Omental fat pad (tissue), 4 donors: ENCODE data around the gene MRPL1. TPM values are rescaled to one million over a fixed set of nuclear protein-coding genes. Genes with fewer than 3 reads are reported as not detected.

Experiments used
- ATAC-seq: fragments of 150-250 bp; one replicate; pipeline ENCODE4 v1.9.1; 2016; ENCODE audit warnings: mild to moderate bottlenecking, moderate library complexity; ENCODE audit not compliant: low FRiP score
- DNase-seq: peaks from one replicate; pipeline ENCODE4 v3.0.0-alpha.2; 2019; ENCODE audit warnings: low spot score
- total RNA-seq, 4 donors: library from RNA; depleted of rRNA; stranded (reverse); fragments of >200 nt; gene quantifications; one replicate each; pipeline ENCODE4 v1.1.0, GENCODE V29; 2016
- TF ChIP-seq, protein P1 (sequence below), 3 donors: fragments of 450-650 bp; IDR thresholded peaks; one replicate each; pipeline ENCODE4 v1.5.1; 2016 to 2017; ENCODE audit warnings: antibody characterized with exemption in 3 of 3, mild to moderate bottlenecking in 3 of 3, moderate library complexity in 2 of 3

MRPL1 gene
- total RNA-seq, 4 donors from 2014 or later: 17.1 to 20.5 (median 18.7) TPM

GRCh38 chr4:77913348-77913747 lies 50.7 kb downstream of the MRPL1 start:
- ATAC-seq (no peak), DNase-seq (no peak)
- TF ChIP-seq, protein P1, sequence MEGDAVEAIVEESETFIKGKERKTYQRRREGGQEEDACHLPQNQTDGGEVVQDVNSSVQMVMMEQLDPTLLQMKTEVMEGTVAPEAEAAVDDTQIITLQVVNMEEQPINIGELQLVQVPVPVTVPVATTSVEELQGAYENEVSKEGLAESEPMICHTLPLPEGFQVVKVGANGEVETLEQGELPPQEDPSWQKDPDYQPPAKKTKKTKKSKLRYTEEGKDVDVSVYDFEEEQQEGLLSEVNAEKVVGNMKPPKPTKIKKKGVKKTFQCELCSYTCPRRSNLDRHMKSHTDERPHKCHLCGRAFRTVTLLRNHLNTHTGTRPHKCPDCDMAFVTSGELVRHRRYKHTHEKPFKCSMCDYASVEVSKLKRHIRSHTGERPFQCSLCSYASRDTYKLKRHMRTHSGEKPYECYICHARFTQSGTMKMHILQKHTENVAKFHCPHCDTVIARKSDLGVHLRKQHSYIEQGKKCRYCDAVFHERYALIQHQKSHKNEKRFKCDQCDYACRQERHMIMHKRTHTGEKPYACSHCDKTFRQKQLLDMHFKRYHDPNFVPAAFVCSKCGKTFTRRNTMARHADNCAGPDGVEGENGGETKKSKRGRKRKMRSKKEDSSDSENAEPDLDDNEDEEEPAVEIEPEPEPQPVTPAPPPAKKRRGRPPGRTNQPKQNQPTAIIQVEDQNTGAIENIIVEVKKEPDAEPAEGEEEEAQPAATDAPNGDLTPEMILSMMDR (IDR thresholded peaks at IDR 0.05): no peak

DNA sequence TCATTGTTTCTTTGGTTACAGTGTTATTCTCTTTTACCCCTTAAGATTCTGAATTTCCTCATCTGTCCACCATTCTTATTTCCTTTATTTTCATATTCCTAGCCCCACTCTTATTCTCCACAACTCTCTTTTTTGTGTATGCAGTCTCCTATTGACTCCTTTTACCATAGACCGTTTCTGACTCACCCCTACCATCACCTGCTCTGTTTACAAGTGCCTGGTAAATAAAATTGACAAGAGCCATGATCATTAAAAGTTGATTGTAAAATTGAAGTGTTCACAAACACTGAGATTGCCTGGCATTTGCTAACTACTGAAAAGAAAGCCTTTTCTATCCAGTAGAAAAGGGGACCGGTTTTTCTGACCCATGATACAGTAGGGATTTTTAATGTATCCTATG lies 54.4 kb downstream of the MRPL1 start:
- ATAC-seq (no peak), DNase-seq (no peak)
- TF ChIP-seq, protein P1 (IDR thresholded peaks at IDR 0.05): no peak

DNA sequence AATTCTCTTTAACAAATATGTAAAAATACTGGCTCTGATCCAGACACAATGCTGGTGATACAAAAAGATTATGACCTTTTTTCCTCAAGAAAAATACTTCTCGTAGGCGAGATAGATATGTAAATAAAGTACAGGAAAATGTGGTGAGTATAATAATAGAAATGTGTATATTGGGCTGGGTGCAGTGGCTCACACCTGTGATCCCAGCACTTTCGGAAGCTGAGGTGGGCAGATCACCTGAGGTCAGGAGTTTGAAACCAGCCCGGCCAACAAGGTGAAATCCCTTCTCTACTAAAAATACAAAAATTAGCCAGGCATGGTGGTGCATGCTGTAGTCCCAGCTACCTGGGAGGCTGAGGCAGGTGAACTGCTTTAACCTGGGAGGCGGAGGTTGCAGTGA lies 55.0 kb downstream of the MRPL1 start:
- ATAC-seq (no peak), DNase-seq (no peak)
- TF ChIP-seq, protein P1 (IDR thresholded peaks at IDR 0.05): no peak

- ATAC-seq: no peak
- no peak for DNase-seq
- TF ChIP-seq, protein P1 (IDR thresholded peaks at IDR 0.05): no peak
These were observed 57.7 kb downstream of the MRPL1 start for GRCh38 chr4:77920371-77920770.

GRCh38 chr4:77921701-77922100 lies 59.1 kb downstream of the MRPL1 start:
- ATAC-seq (no peak), DNase-seq (no peak)
- TF ChIP-seq, protein P1 (IDR thresholded peaks at IDR 0.05): no peak

GRCh38 chr4:77922158-77923094 lies 59.8 kb downstream of the MRPL1 start:
- DNase-seq (no peak), ATAC-seq (no peak)
- TF ChIP-seq, protein P1 (IDR thresholded peaks at IDR 0.05): no peak
